NCI-H1436 (cell line): ENCODE results near the gene NOD1.
"Not testable (repeated sequence)": the region's sequence is repeated elsewhere in the genome, so short reads cannot be mapped to it uniquely, and the experiment has no call there.

Source experiments
- DNase-seq: peaks from one replicate; lab custom pipeline; 2025; lab: John Stamatoyannopoulos, UW

Gene NOD1

GRCh38 chr7:30420080-30420479, 58.5 kb downstream of the NOD1 start:
- DNase-seq, result not testable (repeated sequence)

GRCh38 chr7:30413864-30414263, 64.7 kb downstream of the NOD1 start:
- no peak for DNase-seq

GRCh38 chr7:30412782-30413504, 65.6 kb downstream of the NOD1 start:
- no peak for DNase-seq

GRCh38 chr7:30411897-30412296, 66.7 kb downstream of the NOD1 start:
- no peak for DNase-seq

- DNase-seq, result no peak
These were observed 67.4 kb downstream of the NOD1 start for GRCh38 chr7:30411173-30411572.

- no peak for DNase-seq
These were observed 71.7 kb downstream of the NOD1 start for GRCh38 chr7:30406664-30407425.

- DNase-seq, result no peak
These were observed 73.4 kb downstream of the NOD1 start for GRCh38 chr7:30405179-30405578.

- no peak for DNase-seq
These were observed 75.1 kb downstream of the NOD1 start for GRCh38 chr7:30403477-30403876.

- DNase-seq, result no peak
These were observed 82.2 kb downstream of the NOD1 start for GRCh38 chr7:30396389-30396788.

GRCh38 chr7:30395676-30396075, 82.9 kb downstream of the NOD1 start:
- DNase-seq, result no peak

GRCh38 chr7:30391806-30392205, 86.8 kb downstream of the NOD1 start:
- no peak for DNase-seq

- no peak for DNase-seq
These were observed 87.6 kb downstream of the NOD1 start for GRCh38 chr7:30390736-30391636.

- no peak for DNase-seq
These were observed 88.8 kb downstream of the NOD1 start for GRCh38 chr7:30389791-30390190.

- no peak for DNase-seq
These were observed 96.0 kb downstream of the NOD1 start for GRCh38 chr7:30382607-30383006.

GRCh38 chr7:30380824-30381223, 97.8 kb downstream of the NOD1 start:
- not testable (repeated sequence) for DNase-seq

- DNase-seq, result no peak
These were observed 98.3 kb downstream of the NOD1 start for GRCh38 chr7:30380294-30380693.

- no peak for DNase-seq
These were observed 98.8 kb downstream of the NOD1 start for GRCh38 chr7:30379741-30380140.

- DNase-seq, result no peak
These were observed 99.5 kb downstream of the NOD1 start for GRCh38 chr7:30379131-30379530.

- DNase-seq, result no peak
These were observed 100.3 kb downstream of the NOD1 start for GRCh38 chr7:30378275-30378674.
